ENCODE results near the gene CTDSP2.
"Not testable (repeated sequence)": the region's sequence is repeated elsewhere in the genome, so short reads cannot be mapped to it uniquely, and the experiment has no call there.

Gene CTDSP2

DNA sequence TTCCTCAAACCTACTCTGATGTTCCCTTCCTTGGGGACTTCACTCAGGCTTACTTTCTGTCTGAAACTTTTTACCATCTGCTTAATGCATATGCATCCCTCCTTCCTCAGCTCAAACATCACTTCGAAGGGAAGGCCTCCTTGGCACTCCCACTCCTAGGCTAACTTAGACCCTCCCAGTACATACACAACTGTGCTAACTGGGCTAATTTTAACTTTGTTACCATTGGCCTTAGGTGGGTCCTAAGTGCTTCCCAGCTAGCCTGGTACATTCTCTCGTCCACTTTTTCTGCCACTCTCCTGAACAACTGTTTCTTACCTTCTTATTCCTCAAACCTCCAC, 70.3 kb downstream of the CTDSP2 start:
- H3K4me1 Mint-ChIP-seq = peaks cover 35% of the 10 kb centered on the region
- H3K9me3 Mint-ChIP-seq = no peaks in the 10 kb centered on the region
- H3K36me3 Mint-ChIP-seq = peaks cover 6% of the 10 kb centered on the region
- no peak overlapping the region for H3K4me3 Mint-ChIP-seq
- H3K27ac Mint-ChIP-seq = no peak overlapping the region
- no peaks in the 10 kb centered on the region for H3K27me3 Mint-ChIP-seq

DNA sequence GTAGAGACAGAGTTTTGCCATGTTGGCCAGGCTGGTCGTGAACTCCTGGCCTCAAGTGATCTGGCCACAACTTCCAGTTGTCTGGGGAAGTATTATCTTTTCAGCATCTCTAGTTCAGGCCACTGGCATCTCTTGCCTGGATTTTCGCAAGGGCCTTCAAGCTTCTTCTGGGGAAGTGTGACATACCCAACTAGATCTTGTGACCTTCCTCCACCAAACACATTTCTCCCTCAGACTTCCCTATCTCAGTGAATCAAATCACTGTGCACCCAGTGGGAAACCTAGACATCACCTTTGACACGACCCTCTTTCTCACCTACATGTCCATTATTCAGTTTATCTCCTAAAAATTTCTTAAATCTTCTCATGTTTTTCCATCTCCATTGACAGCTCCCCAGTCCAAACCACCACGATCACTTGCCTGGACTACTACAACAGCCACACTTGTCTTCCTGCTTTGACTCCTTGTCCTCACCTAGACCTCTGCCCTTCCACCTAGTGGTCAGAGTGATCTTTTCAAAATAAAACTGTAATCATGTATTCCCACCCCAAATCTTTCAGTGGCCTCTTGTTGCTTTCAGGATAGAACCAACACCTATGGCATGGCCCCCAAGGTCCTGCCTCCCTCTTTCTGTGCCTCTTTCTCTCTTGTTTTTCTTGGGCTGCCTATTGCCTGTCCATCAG, 70.8 kb downstream of the CTDSP2 start:
- H3K27ac Mint-ChIP-seq = no peak overlapping the region
- H3K4me1 Mint-ChIP-seq = peaks cover 34% of the 10 kb centered on the region
- no peaks in the 10 kb centered on the region for H3K9me3 Mint-ChIP-seq
- no peak overlapping the region for H3K4me3 Mint-ChIP-seq
- H3K36me3 Mint-ChIP-seq = peaks cover 6% of the 10 kb centered on the region
- H3K27me3 Mint-ChIP-seq = no peaks in the 10 kb centered on the region

DNA sequence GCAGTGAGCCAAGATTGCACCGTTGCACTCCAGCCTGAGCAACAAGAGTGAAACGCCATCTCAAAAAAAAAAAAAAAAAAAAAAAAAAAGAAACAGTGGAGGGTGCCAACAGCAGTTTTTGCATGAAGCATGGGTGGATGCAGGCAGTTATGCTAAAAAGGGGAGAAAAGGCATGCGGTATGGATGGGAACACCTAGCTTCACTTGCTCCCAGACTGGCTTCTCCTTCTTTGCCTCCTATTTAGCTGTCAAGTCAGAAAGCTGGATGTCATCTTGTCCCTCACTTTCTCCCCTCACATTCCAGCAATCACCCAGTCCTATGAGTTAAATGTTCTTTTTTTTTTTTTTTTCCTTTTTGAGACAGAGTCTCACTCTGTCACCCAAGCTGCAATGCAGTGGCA, 71.5 kb downstream of the CTDSP2 start:
- Mint-ChIP-seq H3K36me3 (peaks cover 8% of the 10 kb centered on the region), H3K4me3 (no peak overlapping the region), H3K27ac (no peak overlapping the region), H3K4me1 (peaks cover 34% of the 10 kb centered on the region), H3K9me3 (no peaks in the 10 kb centered on the region), H3K27me3 (no peaks in the 10 kb centered on the region)

DNA sequence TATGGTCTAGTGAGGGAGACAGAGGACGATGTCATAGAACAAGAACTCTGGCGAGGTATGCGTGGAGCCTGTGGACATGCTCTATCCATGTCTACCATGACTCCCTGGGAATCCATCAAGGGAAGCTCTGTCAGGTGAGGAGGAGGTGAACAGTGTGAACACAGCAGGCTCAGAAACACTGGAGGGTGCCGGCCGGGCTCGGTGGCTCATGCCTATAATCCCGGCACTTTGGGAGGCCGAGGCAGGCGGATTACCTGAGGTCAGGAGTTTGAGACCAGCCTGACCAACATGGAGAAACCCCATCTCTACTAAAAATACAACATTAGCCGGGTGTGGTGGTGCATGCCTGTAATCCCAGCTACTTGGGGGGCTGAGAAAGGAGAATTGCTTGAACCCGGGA, 71.9 kb downstream of the CTDSP2 start:
- H3K27ac Mint-ChIP-seq = not testable (repeated sequence)
- H3K4me1 Mint-ChIP-seq = peaks cover 34% of the 10 kb centered on the region

DNA sequence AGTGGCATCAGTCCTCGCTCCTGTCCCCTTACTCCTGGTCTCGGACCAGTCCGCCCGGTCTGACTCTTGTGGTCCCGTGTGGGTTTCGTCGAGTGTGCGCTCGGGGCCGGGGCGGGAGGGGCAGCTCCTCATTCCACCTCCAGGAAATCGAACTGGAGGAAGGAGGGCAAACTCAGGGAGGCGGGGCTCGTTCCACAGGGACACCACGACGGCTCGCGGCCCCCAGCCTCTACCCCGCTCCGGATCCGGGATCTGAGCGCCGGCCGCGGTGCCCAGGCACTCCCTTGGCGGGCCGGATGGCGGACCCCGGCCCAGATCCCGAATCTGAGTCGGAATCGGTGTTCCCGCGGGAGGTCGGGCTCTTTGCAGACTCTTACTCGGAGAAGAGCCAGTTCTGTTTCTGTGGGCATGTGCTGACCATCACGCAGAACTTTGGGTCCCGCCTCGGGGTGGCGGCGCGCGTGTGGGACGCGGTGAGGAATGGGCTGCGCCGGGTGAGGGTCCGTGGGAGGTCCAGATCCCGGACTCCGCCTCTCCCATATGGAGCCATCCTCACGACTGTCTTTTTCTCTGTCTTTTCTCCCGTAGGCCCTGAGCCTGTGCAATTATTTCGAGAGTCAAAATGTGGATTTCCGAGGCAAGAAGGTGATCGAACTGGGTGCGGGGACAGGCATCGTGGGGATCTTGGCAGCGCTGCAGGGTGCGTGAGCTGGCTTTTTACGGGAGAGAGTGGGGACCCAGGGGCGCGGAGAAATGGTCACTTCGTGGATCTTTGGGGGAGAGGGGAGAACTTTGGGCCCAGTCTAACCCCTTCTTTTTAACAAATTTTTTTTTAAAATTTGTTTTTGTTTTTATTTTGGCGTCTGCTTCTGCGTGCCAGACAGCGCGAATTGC, 73.9 kb downstream of the CTDSP2 start, which contains the start of gene EEF1AKMT3:
Gene EEF1AKMT3 (plus strand): TSS at position 186 of the 894 bp plus-strand sequence. CDS start 111 bp downstream, at position 297.
- H3K4me3 Mint-ChIP-seq = peak within 1 kb of the TSS; percentile 99
- peak within 1 kb of the TSS; percentile 99 for H3K27ac Mint-ChIP-seq
- H3K36me3 Mint-ChIP-seq = peaks cover 14% of the 10 kb centered on the region
- peaks cover 31% of the 10 kb centered on the region for H3K4me1 Mint-ChIP-seq
- no peaks in the 10 kb centered on the region for H3K9me3 Mint-ChIP-seq
- H3K27me3 Mint-ChIP-seq = no peaks in the 10 kb centered on the region

More for the DNA sequence above, 71.9 kb downstream of the CTDSP2 start:
- H3K4me3 Mint-ChIP-seq, H3K9me3 Mint-ChIP-seq, H3K27me3 Mint-ChIP-seq: not testable (repeated sequence)
- H3K36me3 Mint-ChIP-seq = peaks cover 10% of the 10 kb centered on the region

DNA sequence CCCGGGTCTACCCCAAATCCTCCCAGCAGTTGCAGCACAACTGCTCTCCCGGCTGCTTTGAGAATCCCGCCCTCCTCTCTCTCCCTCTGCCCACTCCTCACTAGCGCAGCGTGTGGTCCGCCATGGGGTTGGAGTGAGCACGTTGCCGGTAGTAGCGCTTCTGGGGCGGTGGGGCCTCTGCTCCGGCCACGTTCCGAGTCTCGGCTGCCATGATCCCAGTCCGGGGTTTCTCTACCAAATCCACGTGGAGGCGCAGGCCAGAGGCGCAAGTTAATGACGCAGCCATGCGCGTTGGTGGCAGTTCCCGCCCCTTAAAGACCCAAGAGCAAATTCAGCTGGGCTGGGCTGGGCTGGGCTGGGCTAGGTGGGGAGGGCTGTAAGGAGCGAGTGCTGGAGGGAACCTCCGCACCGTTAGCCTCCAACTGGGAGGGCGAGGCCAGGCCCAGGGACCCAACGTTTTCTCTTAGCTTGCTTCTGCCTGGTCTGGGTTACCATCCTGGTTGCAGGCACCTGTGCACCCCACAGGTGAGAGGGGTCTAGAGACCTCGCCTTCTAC, 74.6 kb downstream of the CTDSP2 start, which contains the start of gene METTL1:
Gene METTL1 (minus strand): TSS at position 233 of the 556 bp plus-strand sequence. CDS start 22 bp downstream, at position 211.
- Mint-ChIP-seq H3K9me3 (no peaks in the 10 kb centered on the region), H3K27me3 (no peaks in the 10 kb centered on the region), H3K27ac (peak within 1 kb of the TSS; percentile 99), H3K4me3 (peak within 1 kb of the TSS; percentile 99), H3K36me3 (peaks cover 14% of the 10 kb centered on the region), H3K4me1 (peaks cover 31% of the 10 kb centered on the region)

DNA sequence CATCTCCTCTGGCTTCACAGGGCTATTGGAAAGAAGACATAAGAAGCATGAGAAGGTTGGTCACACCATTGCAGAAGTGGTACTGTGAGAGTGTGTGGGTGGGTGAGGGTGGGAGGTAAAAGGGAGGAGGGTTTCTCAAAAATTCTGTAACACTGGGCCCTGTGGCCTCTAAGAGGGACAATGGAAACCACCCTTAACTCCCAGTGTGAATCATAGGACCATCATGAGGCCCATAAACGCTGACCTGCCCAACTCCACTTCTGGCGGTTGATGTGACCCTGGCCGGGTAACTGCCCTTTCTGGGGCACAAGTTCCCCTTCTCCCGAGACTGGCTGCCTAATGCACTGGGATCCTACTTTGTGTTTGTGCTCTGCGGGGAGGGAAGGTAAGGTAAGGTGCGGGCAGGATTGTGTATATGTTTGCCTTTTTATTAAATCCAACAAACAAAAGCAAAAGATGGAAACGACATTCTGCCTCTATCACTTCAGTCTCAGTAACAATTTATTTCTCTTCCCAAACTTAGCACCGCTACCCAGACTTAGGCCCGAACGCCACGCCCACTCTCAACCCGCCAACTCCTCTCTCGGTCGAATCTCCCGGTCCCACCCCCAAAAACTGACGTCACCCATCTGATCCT, 75.2 kb downstream of the CTDSP2 start:
- no peaks in the 10 kb centered on the region for H3K9me3 Mint-ChIP-seq

DNA sequence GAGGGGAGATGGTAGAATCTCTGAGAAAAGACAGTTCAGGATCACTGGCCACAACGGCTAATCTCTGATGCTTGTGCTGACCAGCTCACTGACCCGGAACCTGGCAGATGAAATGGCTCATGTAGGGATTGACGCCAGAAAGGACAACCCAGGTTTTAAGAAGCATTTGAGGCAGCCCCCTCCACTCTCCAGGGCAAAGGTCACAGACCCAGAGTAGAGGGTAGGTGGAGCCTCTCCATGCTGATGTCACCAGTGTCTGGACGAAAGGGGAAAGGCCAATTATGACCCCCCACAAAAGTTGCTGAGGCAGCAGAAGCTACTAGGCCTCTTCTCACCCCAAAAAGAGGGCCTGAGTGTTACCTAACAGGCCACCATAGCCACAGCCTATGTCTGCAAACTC, 75.8 kb downstream of the CTDSP2 start:
- H3K27me3 Mint-ChIP-seq = peaks cover 5% of the 10 kb centered on the region
- peak overlapping the region; percentile 99 for H3K4me3 Mint-ChIP-seq
- H3K4me1 Mint-ChIP-seq = peaks cover 40% of the 10 kb centered on the region
- H3K36me3 Mint-ChIP-seq = peaks cover 13% of the 10 kb centered on the region
- H3K9me3 Mint-ChIP-seq = no peaks in the 10 kb centered on the region
- no peak overlapping the region for H3K27ac Mint-ChIP-seq

More for the DNA sequence above, 75.2 kb downstream of the CTDSP2 start:
- H3K27ac Mint-ChIP-seq = peak overlapping the region; percentile 99
- peaks cover 14% of the 10 kb centered on the region for H3K36me3 Mint-ChIP-seq
- H3K4me3 Mint-ChIP-seq = peak overlapping the region; percentile 99
- H3K4me1 Mint-ChIP-seq = peaks cover 37% of the 10 kb centered on the region
- peaks cover 4% of the 10 kb centered on the region for H3K27me3 Mint-ChIP-seq

Data from activated naive CD4-positive, alpha-beta T cell treated with anti-CD3 and anti-CD28 coated beads, Interleukin-2, amount 50 U/mL, for 24 hours (primary cell).